GM21619 (cell line): ENCODE results near the gene SCMH1.
"Not testable (repeated sequence)": the region's sequence is repeated elsewhere in the genome, so short reads cannot be mapped to it uniquely, and the experiment has no call there.

ENCODE experiments used
- ATAC-seq: cut with Tn5 transposase; IDR thresholded peaks from one replicate; pipeline ENCODE4 v1.9.1; 2021; ENCODE audit not compliant: unreplicated experiment

Gene SCMH1

DNA sequence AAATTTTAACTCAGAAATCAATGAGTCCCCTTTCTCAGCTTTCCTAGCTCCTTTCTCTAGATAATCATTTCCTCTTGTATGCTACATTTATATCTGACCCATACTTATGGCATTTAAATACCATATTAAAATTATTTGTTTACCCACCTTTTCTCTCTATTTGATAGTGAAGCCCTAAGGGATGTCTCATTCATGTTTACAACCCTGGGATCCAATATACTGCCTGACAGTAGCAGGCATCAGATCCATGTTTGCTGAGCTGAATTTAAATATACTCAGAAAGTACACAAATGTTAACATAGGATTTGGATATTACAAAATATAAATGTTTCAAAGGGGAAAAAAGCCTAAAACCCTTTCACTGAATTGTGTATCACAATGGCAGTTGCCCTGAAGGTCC, 26.5 kb downstream of the SCMH1 start:
- ATAC-seq: no peak

DNA sequence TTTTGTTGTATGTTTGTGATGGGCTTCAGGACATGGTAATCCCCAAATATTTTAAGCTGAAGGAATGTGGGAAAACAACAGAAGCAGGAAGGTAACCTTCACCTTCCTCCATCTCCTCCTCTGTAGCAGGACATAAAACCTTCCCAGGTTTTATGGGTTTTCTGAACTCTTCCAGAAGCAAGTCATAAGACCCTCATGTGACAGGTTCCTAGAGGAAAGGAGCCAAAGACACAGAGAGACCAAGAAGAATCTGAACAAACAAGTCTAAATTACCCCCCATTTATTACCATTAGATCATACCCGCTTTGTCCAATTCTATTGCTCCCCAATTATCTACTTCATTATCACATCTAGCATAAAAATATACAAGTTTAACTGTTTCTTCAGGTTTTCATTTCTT, 28.8 kb downstream of the SCMH1 start:
- ATAC-seq: no peak

DNA sequence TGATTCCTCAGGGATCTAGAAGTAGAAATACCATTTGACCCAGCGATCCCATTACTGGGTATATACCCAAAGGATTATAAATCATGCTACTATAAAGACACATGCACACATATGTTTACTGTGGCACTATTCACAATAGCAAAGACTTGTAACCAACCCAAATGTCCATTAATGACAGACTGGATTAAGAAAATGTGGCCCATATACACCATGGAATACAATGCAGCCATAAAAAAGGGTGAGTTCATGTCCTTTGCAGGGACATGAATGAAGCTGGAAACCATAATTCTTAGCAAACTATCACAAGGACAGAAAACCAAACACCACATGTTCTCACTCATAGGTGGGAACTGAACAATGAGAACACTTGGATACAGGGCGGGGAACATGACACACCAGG, 30.5 kb downstream of the SCMH1 start:
- ATAC-seq: not testable (repeated sequence)

GRCh38 chr1:41207053-41207452, 35.1 kb downstream of the SCMH1 start:
- ATAC-seq: not testable (repeated sequence)

GRCh38 chr1:41200728-41201127, 41.4 kb downstream of the SCMH1 start:
- no peak for ATAC-seq

- no peak for ATAC-seq
Measured at GRCh38 chr1:41199375-41199774, 42.7 kb downstream of the SCMH1 start.

DNA sequence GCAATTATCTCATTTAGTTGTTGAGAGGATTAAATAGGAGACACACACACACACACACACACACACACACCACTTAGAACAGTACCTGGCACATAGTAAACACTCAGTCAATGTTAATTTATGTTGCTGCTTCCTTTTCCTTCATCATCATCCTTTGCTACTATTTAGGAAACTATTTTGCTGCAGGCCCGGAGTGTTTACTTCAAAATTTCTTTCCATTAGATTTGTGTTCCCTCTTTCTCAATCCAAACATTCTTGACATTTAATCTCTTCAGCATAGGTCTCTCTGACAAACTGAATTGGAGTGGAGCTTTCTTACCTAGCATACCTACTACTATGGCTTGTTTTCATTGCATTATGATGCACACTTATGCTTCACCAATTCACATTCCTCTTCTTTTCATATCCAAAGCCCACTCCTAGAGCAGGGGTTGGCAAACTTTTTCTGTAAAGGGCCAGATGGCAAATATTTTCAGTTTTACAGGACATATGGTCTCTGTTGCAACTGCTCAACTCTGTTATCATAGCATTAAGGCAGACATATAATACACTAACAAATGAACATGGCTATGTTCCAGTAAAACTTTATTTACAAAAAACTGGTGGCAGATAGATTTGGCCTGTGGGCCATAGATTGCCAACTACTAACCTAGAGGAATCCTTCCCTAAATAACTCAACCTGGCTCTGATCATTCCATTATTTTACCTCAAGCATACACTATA, 49.5 kb downstream of the SCMH1 start:
- ATAC-seq: no peak

DNA sequence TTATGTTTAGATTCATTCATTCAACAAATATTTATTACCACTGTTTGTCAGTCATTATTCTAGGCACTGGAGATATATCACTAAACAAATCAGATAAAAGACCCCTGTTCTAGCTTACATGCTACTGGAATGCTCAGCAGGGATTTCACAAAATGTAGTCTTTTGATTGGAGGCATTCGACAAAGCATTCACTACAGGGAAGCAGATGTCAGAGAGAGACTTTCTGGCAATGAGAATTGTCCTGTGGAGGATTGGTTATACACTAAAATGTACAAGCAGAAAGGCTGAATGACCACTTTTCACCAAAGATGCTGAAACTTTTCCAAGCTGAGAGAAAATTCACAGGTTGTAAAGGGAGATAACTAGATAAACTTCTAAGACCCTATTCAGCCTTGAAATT, 57.7 kb downstream of the SCMH1 start:
- ATAC-seq: no peak

GRCh38 chr1:41178230-41178629, 63.9 kb downstream of the SCMH1 start:
- ATAC-seq: not testable (repeated sequence)

DNA sequence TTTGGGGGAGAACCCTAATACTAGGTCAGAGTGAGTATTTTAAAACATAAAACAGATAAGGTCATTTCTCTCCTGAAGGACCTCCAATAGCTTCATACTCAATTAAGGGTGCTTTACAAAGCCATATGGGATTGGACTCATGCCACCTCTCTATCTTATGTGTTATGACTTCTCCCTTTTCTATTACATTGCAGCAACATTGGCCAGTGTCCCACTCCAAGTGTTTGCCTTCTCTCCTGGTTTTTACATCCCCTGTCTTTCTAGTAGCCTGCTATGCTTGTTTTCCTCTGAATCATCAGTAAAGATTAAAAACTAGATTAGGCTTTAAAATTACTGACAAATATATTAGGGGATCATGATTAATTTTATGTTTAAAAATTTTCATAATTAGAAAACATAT, 66.6 kb downstream of the SCMH1 start:
- ATAC-seq: no peak

GRCh38 chr1:41174170-41174569, 67.9 kb downstream of the SCMH1 start:
- ATAC-seq: no peak

DNA sequence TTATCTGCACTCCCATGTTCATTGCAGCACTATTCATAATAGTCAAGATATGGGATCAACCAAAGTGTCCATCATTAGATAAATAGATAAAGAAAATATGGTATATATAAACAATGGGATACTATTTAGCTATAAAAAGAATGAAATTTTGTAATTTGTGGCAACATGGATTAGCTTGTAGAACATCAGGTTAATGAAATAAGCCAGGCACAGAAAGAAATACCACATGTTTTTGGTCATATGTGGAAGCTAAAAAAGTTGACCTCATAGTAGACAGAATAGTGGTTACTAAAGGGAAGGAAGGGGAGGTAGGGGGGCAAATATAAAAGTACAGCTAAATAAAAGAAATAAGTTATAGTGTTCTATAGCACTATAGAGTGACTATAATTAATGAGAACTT, 68.5 kb downstream of the SCMH1 start:
- no peak for ATAC-seq

- no peak for ATAC-seq
Measured at GRCh38 chr1:41171266-41171874, 70.7 kb downstream of the SCMH1 start.

DNA sequence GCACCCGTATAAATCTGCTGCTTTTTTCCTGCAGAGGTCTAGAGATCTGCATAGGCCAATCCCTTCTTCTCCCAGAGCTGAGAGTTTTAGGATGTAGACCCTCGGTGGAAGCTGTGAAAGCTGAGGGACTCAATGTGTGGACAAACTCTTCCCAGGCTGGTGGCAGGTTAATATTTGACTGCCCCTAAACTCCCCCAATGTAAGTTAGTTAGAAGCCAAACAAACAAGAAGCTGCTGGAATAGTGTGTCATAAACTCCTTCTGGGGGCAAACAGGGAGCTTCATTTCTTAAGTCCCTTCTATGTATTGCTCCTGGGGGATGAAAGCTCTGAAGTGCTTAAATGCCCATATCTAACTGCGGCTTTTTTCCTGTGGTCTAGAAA, 72.3 kb downstream of the SCMH1 start:
- no peak for ATAC-seq

DNA sequence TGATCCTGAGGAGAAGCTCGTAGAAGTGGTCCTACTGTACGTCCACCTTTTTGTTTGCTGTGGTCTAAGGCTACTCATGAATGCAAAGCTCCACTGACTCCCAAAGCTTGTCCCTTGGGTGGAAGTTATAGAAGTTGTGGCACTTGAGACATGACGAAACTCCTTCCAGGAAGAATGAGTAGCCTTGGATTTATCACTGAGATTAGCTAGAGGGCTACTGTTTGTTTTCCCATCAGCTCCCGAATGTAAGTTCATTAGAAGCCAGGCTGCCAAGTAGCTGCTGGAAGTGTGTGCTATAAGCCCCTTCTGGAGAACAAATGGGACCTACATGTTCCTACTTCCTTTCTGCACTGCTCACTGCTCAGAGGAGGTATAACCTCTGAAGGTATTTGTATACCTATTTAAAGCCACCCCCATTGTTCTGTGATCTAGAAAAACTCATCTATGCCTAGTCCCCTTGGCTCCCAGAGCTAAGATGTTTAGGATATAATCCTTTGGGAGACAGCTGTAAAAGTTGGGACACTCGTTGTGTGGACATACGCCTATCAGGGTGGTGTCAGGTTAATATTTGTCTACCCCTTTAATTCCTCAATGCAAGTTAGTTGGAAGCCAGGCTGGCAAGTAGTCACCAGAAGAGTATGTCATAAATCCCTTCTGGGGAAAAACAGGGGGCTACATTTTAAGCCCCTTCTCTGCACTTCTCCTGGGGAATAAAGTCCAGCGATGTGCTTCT, 72.9 kb downstream of the SCMH1 start:
- ATAC-seq: no peak

GRCh38 chr1:41167667-41168066, 74.4 kb downstream of the SCMH1 start:
- no peak for ATAC-seq

- ATAC-seq: no peak
Measured at GRCh38 chr1:41164727-41165126, 77.4 kb downstream of the SCMH1 start.

DNA sequence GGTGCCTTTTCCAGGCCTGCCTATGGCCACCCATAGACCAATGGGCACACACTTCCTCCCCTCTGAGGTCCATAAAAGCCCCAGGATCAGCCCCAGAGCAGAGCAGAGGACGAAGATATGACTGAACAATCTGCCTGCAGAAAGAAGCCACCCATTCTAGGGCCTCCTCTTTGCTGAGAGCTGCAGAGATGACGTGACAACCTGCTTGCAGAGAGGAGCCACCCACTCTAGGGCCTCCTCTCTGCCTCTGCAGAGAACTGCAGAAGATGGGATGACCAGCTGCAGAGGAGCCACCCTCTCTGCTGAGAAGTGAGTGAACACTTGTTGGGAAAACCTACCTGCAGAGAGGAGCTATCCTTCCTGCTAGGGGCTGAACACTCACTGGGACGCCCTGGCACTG, 79.7 kb downstream of the SCMH1 start:
- ATAC-seq: no peak

- ATAC-seq: no peak
Measured at GRCh38 chr1:41161846-41162245, 80.3 kb downstream of the SCMH1 start.

DNA sequence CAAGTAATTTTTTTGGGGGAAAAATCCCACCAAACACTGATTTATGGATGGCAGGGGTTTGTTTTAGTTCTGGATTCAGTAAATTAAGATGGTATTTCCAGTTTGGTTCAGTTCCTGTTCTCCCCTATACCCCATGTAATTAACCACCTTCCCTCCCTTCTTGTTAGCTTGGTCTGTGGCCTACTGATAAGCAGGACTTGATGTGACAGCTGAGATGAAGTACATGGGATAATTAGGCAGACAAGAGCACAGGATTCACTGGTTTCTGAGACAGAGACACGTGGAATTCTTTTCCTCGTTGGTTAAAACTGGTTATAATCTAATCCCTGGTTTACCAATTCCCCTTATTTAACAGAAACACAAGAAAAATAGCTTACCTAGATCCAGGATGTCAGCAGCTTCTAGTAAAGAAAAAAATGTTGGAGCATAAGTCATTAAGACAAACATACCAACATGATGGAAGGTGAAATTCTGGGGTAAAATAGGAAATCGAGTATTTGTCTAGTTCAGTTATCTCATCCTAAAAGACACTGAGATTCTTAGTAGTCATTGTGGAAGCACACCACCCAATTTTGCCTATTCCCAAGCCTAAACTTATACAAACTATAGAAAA, 81.5 kb downstream of the SCMH1 start:
- no peak for ATAC-seq

DNA sequence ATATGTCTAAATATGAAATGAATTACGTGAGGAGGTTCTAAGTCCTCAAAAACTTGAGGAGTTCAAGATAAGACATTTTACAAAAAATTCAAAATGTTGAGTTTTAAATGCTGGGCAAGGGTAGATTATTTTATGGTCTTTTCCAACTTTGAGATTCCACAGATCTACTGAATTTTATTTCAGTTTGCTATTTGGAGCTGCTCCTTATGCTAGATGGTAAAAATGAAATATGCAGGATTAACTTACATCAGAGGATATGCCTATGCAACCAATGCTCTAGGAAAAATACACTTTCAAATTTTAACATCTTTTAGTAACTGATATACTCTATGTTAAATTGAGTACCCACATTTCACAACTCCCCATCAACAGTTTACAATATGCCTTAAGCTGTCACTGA, 83.1 kb downstream of the SCMH1 start:
- no peak for ATAC-seq
